GM21529 (cell line): ENCODE measurements around the gene CEP19.

Experiments
- ATAC-seq: cut with Tn5 transposase; IDR thresholded peaks from one replicate; pipeline ENCODE4 v1.9.1; 2021; ENCODE audit not compliant: unreplicated experiment

Gene CEP19

GRCh38 chr3:196712514-196713413, 714 bp upstream of the CEP19 start:
- peak; percentile 48 for ATAC-seq

DNA sequence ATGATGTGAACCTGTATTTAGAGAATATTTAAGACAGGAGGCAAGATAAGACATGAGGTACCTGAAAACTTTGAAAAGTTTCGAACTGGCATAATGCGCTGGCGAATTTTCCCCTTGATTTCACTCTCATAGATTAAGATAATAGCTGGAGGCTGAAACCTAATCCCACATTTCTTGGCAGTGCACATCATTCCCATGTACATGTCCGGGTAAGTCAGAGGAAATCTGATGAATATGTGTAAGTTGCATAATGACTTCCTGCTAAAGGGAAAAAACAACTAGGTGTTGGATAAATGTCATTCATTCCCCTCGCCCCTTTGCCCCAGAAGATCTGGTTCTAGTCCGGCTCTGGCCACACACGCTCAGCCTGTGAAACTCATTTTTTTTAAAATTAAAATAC, 3.6 kb downstream of the CEP19 start:
- no peak for ATAC-seq

DNA sequence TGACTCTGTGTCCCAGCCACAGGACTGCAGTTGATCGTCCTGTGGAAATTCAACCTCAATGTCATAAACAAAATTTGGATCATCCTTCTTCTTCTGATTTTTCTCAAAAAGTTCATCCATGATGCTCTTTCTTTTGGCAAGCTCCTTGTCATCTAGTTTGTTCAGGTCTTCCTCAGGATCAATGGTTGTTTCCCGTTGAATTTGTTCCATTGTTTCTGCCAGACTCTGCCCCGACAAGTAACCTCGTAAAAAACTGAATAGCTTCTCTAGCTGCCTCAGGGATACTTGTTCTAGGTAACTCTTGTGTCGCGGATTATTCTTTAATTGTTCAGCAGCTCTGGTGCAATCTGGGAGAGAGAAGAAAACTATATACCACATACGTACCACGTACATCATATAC, 4.5 kb downstream of the CEP19 start:
- no peak for ATAC-seq

GRCh38 chr3:196706731-196707130, 5.3 kb downstream of the CEP19 start:
- no peak for ATAC-seq

- ATAC-seq, result no peak
Measured at GRCh38 chr3:196706327-196706726, 5.7 kb downstream of the CEP19 start.

DNA sequence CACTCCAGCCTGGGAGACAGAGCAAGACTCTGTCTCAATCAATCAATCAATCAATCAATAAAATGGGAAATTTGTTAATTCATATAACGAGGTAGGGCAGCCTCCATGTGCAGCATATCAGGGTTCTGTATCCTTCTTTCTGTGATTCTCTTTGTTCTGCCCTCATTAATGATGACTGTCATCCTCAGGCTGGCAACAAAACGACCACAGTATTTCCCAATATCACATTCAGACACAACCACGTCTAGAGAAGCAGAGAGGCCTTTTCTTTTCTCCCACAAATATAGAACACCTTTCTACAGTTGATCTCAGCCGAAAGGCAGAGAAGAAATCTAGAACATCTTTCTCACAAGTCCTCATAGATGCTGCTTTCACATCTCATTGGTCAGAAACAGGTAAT, 11.2 kb downstream of the CEP19 start:
- no peak for ATAC-seq

- ATAC-seq, result no peak
Measured at GRCh38 chr3:196699749-196700148, 12.3 kb downstream of the CEP19 start.

- no peak for ATAC-seq
Measured at GRCh38 chr3:196697270-196697669, 14.8 kb downstream of the CEP19 start.

DNA sequence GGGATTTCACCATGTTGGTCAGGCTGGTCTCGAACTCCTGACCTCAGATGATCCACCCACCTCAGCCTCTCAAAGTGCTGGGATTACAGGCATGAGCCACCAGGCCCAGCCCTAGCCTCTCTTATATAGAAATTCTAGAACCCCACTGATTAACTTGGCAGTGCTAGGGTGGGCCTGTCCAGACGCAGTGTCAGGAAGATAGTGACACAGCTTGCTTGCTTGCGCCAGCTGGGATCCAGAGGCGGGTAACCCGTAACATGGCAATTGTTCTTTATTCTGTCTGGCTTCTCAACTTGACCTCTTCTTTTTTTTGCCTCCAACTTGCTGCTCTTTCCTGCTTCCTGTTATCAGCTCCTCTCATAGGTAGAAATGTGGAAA, 16.2 kb downstream of the CEP19 start:
- ATAC-seq, result no peak

DNA sequence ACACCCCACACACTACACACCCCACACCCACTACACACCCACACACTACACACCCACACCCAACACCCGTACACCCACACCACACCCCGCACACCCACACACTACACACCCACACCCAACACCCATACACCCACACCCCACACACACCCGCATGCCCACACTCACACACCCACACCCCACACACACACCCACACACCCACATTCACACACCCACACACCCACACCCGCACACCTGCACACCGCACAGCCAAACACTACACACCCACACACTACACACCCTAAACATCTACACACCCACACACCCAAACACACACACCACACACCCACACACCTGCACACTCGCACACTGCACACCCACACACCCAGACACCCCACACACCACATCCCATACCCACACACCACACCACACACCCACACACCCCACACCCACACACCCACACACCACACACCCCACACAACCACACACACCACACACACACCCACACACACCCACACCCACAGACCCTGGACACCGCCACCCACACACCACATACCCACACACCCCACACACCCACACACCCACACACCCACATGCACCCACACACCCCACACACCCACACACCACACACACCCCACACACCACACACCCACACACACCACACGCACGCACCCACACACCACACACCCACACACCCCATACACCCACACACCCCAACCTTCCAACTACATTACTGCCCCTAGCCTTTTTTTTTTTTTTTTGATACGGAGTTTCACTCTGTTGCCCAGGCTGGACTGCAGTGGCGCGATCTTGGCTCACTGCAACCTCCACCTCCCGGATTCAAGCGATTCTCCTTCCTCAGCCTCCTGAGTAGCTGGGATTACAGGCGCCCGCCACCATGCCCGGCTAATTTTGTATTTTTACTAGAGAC, 16.9 kb downstream of the CEP19 start:
- no peak for ATAC-seq

- no peak for ATAC-seq
Measured at GRCh38 chr3:196694202-196694638, 17.8 kb downstream of the CEP19 start.

GRCh38 chr3:196691386-196691785, 20.7 kb downstream of the CEP19 start:
- ATAC-seq, result no peak

DNA sequence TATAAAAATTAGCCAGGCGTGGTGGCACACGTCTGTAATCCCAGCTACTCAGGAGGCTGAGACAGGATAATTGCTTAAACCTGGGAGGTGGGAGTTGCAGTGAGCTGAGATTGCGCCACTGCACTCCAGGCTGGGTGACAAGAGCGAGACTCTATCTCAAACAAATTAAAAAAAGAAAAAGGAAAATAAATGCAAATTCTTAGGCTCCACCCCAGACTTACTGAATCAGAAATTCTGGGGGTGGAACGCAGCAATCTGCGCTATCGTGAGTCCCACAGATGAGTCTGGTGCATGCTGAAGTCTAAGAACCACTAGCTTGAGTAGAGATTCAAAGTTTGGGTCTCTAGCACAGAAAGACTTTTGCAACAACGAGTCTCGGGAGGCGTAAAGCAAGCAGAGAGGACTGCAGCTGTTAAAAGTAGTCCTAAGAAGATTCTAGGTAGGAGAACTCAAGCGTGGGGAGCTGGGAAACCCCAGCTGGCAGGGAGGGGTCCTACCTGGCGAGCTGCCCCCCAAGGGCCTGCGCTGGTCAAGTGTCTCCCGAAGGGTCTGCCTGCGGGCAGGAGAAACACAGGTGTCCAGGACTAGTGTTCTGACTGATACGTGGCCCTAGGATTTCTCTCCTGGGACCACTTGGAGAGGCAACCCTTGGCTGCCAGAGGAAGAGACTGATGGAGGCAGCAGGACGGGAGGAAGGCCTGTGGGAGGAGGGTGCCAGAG, 21.9 kb downstream of the CEP19 start:
- ATAC-seq, result no peak

DNA sequence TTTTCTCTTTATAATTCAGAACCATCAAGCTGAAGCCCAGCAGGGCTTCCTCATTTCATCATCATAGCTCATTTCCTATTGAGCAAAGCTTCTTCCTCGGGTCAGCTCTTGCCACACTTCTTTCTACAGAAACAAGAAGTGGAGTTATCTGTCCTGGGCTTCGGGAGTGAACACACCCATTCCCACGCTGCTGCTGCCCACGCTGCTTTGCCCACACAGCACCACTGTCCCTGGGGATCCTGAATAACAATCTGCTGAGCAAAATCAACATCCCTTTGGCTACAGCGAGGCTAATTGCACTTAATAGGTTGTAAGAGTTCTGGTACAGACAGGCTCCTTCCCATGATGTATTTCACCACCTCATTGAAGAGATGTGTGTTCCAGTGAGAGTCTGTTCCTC, 23.7 kb downstream of the CEP19 start:
- no peak for ATAC-seq

DNA sequence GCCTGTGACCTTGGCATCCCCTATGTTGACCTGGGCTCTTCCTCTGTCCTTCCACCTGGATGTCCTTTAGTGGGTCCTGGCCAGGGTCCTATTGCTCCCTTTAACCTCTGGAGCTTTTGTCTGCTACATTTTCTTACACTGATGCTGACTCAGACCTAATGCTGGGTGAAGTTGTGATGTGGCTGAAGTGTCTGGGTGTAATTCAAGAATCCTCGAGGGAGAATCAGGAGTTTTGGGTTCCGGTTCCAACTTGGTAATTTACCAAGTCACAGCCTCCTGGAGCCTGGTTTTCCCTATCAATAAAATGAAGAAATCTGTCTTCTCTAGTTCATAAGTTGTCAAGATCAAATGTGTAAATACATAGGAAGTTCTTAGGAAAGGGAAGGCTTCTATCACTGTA, 25.6 kb downstream of the CEP19 start:
- ATAC-seq, result no peak

DNA sequence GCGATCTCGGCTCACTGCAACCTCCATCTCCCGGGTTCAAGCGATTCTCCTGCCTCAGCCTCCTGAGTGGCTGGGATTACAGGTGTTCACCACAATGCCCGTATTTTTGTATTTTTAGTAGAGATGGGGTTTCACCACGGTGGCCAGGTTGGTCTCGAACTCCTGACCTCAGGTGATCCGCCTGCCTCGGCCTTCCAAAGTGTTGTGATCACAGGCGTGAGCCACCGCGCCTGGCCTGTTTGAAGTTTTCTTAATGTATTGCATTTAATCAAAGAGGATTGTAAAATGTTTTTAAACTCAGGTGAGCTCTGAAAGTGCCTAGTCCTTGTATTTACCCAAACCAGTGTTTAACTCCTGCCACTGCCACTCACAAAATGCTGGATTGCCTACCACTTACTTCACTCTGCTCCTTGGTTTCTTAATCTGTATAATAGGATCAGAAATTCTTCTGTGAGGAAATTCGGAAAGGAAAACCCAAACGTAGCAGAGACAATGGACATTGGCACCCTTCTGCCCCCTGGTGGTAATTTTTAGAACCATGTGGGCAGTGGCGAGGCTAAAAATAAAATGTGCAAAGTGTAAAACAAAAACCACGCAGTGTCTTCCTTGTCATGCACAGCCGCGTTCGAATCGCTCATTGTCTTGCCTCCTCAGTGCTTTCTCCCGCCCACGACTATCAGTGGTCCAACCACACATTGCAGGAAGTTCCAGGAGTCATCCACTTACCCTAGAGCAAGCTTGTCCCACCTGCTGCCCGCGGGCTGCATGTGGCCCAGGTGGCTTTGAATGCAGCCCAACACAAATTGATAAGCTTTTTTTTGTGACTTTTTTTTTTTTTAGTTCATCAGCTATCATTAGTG, 27.3 kb downstream of the CEP19 start:
- peak; percentile 91 for ATAC-seq

- no peak for ATAC-seq
Measured at GRCh38 chr3:196677931-196678330, 34.1 kb downstream of the CEP19 start.

GRCh38 chr3:196677353-196677752, 34.7 kb downstream of the CEP19 start:
- ATAC-seq, result no peak

GRCh38 chr3:196673632-196674031, 38.4 kb downstream of the CEP19 start:
- no peak for ATAC-seq

- ATAC-seq, result no peak
Measured at GRCh38 chr3:196670339-196670738, 41.7 kb downstream of the CEP19 start.
